ENCODE results near the gene NSDHL.

- TF ChIP-seq NFE2L2 (IDR thresholded peaks at IDR 0.05; ENCODE audit: low read depth, low read length) (no peak), POLR2A (IDR thresholded peaks at IDR 0.05; ENCODE audit: low read depth, low read length) (no peak), CTCF (conservative IDR thresholded peaks at IDR 0.05; ENCODE audit: low read depth, low read length) (no peak), SMC3 (IDR thresholded peaks at IDR 0.05; ENCODE audit: low read depth, low read length) (no peak), CEBPB (IDR thresholded peaks at IDR 0.05; ENCODE audit: low read depth, low read length) (no peak), FOS (IDR thresholded peaks at IDR 0.05; ENCODE audit: low read depth, low read length) (no peak), MAFK (IDR thresholded peaks at IDR 0.05; ENCODE audit: low read depth, low read length) (no peak), BHLHE40 (IDR thresholded peaks at IDR 0.05; ENCODE audit: low read depth, low read length) (no peak)
Observed at GRCh38 chrX:152878976-152879755, 48.3 kb downstream of the NSDHL start.
